ENCODE results near the gene TRRAP.

DNA sequence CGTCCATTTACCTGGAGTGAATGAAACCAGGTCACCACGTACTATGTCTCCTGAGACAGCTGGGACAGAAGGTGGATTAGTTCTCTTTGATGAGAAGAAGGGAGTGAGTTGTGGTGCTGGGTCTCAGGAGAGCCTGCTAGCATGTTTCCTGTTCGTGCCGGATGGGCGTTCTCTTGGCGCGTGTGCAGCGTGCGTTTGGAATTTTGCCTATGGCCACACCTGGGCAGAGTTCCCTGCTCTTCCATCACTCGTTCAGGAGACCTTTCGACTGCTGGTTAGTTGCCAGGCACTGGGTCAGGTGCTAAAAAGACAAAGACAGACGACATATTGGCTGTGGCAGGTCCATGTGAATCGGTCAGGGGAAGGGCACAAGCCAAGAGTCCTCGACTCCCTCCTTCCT is 90.3 kb downstream of the TRRAP start:
- TF ChIP-seq, protein P1, sequence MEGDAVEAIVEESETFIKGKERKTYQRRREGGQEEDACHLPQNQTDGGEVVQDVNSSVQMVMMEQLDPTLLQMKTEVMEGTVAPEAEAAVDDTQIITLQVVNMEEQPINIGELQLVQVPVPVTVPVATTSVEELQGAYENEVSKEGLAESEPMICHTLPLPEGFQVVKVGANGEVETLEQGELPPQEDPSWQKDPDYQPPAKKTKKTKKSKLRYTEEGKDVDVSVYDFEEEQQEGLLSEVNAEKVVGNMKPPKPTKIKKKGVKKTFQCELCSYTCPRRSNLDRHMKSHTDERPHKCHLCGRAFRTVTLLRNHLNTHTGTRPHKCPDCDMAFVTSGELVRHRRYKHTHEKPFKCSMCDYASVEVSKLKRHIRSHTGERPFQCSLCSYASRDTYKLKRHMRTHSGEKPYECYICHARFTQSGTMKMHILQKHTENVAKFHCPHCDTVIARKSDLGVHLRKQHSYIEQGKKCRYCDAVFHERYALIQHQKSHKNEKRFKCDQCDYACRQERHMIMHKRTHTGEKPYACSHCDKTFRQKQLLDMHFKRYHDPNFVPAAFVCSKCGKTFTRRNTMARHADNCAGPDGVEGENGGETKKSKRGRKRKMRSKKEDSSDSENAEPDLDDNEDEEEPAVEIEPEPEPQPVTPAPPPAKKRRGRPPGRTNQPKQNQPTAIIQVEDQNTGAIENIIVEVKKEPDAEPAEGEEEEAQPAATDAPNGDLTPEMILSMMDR (IDR thresholded peaks at IDR 0.05): no peak
- no peak for TF ChIP-seq POLR2AphosphoS5 (IDR thresholded peaks at IDR 0.05)
- TF ChIP-seq POLR2A (IDR thresholded peaks at IDR 0.05): no peak
- no peak for TF ChIP-seq EP300 (IDR thresholded peaks at IDR 0.05)
